SK-N-SH (cell line): Measurements from ENCODE around the gene SLC17A1. TPM values are rescaled to one million over a fixed set of nuclear protein-coding genes. Genes with fewer than 3 reads are reported as not detected.

Source experiments
- CTCF ChIA-PET: fragments of 300-600, 350-600 bp; formaldehyde crosslinking; extraction: SDS; loops from one replicate; lab custom pipeline; 2021; lab: Yijun Ruan, JAX
- POLR2A ChIA-PET: fragments of 350-600 bp; sonication (Branson Sonifier 250); formaldehyde crosslinking; extraction: SDS; loops from one replicate; lab custom pipeline; 2020; ENCODE audit warnings: antibody characterized with exemption, inconsistent platforms; lab: Yijun Ruan, JAX
- DNase-seq: peaks from one replicate; pipeline ENCODE4 v3.0.0; 2012
- H2AFZ ChIP-seq: fragments of 200-600 bp; sonication (generic); 2 replicates; pipeline ENCODE4 v1.8.1; 2016; ENCODE audit warnings: antibody characterized with exemption, mild to moderate bottlenecking, low read depth
- H3F3A ChIP-seq: fragments of 200-600 bp; sonication (generic); replicated peaks from 2 replicates; pipeline ENCODE3; 2016; ENCODE audit warnings: antibody characterized with exemption, mild to moderate bottlenecking; ENCODE audit not compliant: insufficient read depth
- H3K27ac ChIP-seq, 2 experiments: fragments of 200-500 bp in 1 of 2; fragments of 200-600 bp in 1 of 2; sonication (Bioruptor generic) in 1 of 2; sonication (generic), shearing (Covaris generic) in 1 of 2; 2 replicates each; pipeline versions ENCODE4 v1.5.1 to v1.6.1; 2014 to 2016; ENCODE audit warnings: low read depth in 2 of 2, inconsistent platforms in 1 of 2, low read length in 1 of 2, mild to moderate bottlenecking in 1 of 2, mixed read lengths in 1 of 2
- H3K27me3 ChIP-seq: fragments of 200-600 bp; sonication (generic), shearing (Covaris generic); 2 replicates; pipeline ENCODE4 v1.6.1; 2016; ENCODE audit warnings: mixed run types; ENCODE audit not compliant: insufficient read depth
- H3K36me3 ChIP-seq, 2 experiments: fragments of 200-500 bp in 1 of 2; fragments of 200-600 bp in 1 of 2; sonication (Bioruptor generic) in 1 of 2; sonication (generic) in 1 of 2; replicated peaks in 1 of 2; 2 replicates each; pipeline versions ENCODE3 to v1.5.1; 2014 to 2016; ENCODE audit warnings: low read length in 1 of 2, mild to moderate bottlenecking in 1 of 2; ENCODE audit not compliant: insufficient read depth in 2 of 2, control insufficient read depth in 1 of 2
- H3K4me1 ChIP-seq, 2 experiments: fragments of 200-500 bp in 1 of 2; fragments of 200-600 bp in 1 of 2; sonication (Bioruptor generic) in 1 of 2; sonication (generic), shearing (Covaris generic) in 1 of 2; 2 replicates each; pipeline versions ENCODE4 v1.5.1 to v1.6.1; 2014 to 2016; ENCODE audit warnings: low read depth in 1 of 2, low read length in 1 of 2, mixed run types in 1 of 2; ENCODE audit not compliant: insufficient read depth in 2 of 2, control insufficient read depth in 1 of 2
- H3K4me2 ChIP-seq: fragments of 200-600 bp; sonication (generic), shearing (Covaris generic); 2 replicates; pipeline ENCODE4 v1.6.1; 2017; ENCODE audit warnings: mixed run types
- H3K4me3 ChIP-seq, 2 experiments: fragments of 200-500 bp in 1 of 2; fragments of 200-600 bp in 1 of 2; sonication (Bioruptor generic) in 1 of 2; sonication (generic), shearing (Covaris generic) in 1 of 2; 2 replicates each; pipeline versions ENCODE4 v1.5.1 to v1.8.1; 2014 to 2016; ENCODE audit warnings: low read depth in 2 of 2, inconsistent platforms in 1 of 2, low read length in 1 of 2, mild to moderate bottlenecking in 1 of 2, mixed read lengths in 1 of 2, moderate library complexity in 1 of 2
- H3K79me2 ChIP-seq: fragments of 200-600 bp; sonication (generic); 2 replicates; pipeline ENCODE4 v1.8.1; 2017; ENCODE audit warnings: mild to moderate bottlenecking; ENCODE audit not compliant: insufficient read depth
- H3K9ac ChIP-seq: fragments of 200-600 bp; sonication (generic); 2 replicates; pipeline ENCODE4 v1.6.1; 2017; ENCODE audit warnings: mixed run types
- H3K9me2 ChIP-seq: fragments of 200-600 bp; sonication (generic); 2 replicates; pipeline ENCODE4 v1.6.1; 2017; ENCODE audit warnings: mixed run types
- H3K9me3 ChIP-seq: fragments of 200-600 bp; sonication (generic); 2 replicates; pipeline ENCODE4 v1.6.1; 2017; ENCODE audit warnings: mixed run types, mild to moderate bottlenecking, moderate library complexity
- H4K20me1 ChIP-seq: fragments of 200-600 bp; sonication (generic); 2 replicates; pipeline ENCODE4 v1.6.1; 2017; ENCODE audit warnings: mild to moderate bottlenecking, mixed run types; ENCODE audit not compliant: insufficient read depth
- CTCF ChIP-seq: fragments of 200-600 bp; sonication (generic); IDR thresholded peaks from 2 replicates; pipeline ENCODE4 v1.6.1; 2017; ENCODE audit warnings: antibody characterized with exemption, mild to moderate bottlenecking, moderate library complexity
- EZH2phosphoT487 ChIP-seq: fragments of 200-600 bp; sonication (generic); IDR thresholded peaks from 2 replicates; pipeline ENCODE4 v1.6.1; 2017; ENCODE audit warnings: low read depth, mixed run types, mild to moderate bottlenecking, antibody characterized with exemption, moderate library complexity, borderline replicate concordance
- FOSL2 ChIP-seq: IDR thresholded peaks from 2 replicates; pipeline ENCODE4 v1.4.0; 2012; ENCODE audit warnings: low read depth, mild to moderate bottlenecking, moderate library complexity, borderline replicate concordance
- FOXM1 ChIP-seq: IDR thresholded peaks from 2 replicates; pipeline ENCODE4 v1.4.0; 2012; ENCODE audit warnings: low read depth, mild to moderate bottlenecking
- JUND ChIP-seq: IDR thresholded peaks from 2 replicates; pipeline ENCODE4 v1.4.0; 2012
- MEF2A ChIP-seq: IDR thresholded peaks from 2 replicates; pipeline ENCODE4 v1.4.0; 2012; ENCODE audit warnings: low read depth, borderline replicate concordance
- PBX3 ChIP-seq: IDR thresholded peaks from 2 replicates; pipeline ENCODE4; 2012
- POLR2AphosphoS5 ChIP-seq: IDR thresholded peaks from 2 replicates; pipeline ENCODE4 v1.6.1; 2012; ENCODE audit warnings: low read depth, low read length
- RXRA ChIP-seq: IDR thresholded peaks from 2 replicates; pipeline ENCODE4 v1.4.0; 2012; ENCODE audit warnings: low read depth, mild to moderate bottlenecking, borderline replicate concordance
- SIN3A ChIP-seq: IDR thresholded peaks from 2 replicates; pipeline ENCODE4 v1.6.1; 2012; ENCODE audit warnings: low read depth, mild to moderate bottlenecking, low read length, moderate library complexity, borderline replicate concordance
- SMC3 ChIP-seq: IDR thresholded peaks from 2 replicates; pipeline ENCODE4 v1.6.1; 2012; ENCODE audit warnings: low read depth, low read length, improper control_type of control experiment
- USF1 ChIP-seq: IDR thresholded peaks from 2 replicates; pipeline ENCODE4 v1.4.0; 2012; ENCODE audit warnings: low read depth, borderline replicate concordance
- YY1 ChIP-seq: IDR thresholded peaks from 2 replicates; pipeline ENCODE4 v1.4.0; 2012; ENCODE audit warnings: low read depth, mild to moderate bottlenecking
- WGBS: methylation state at CpG from one replicate; pipeline ENCODE4 v1.1.6; 2017; ENCODE audit warnings: low lambda C conversion rate; 5-methylcytosine and 5-hydroxymethylcytosine counted together
- polyA plus RNA-seq, 3 experiments: library from polyadenylated mRNA; depleted of rRNA; stranded (reverse); fragments of >200 nt; gene quantifications; 2 replicates each; pipeline ENCODE4 v1.2.3, GENCODE V29; 2012

SLC17A1 gene
- polyA plus RNA-seq, 1 of the 3 experiments (the other 2 are of a cell fraction): not detected

- no peak overlapping the region for H2AFZ ChIP-seq
- no peak overlapping the region for H3K9ac ChIP-seq
- no peak for DNase-seq
- H3K27me3 ChIP-seq: no peaks in the 10 kb centered on the region
- no peaks in the 10 kb centered on the region for H3K36me3 ChIP-seq
- no peak overlapping the region for H3K4me3 ChIP-seq
- no peaks in the 10 kb centered on the region for H3F3A ChIP-seq
- 56% methylated on average over 7 of the region's 8 CpGs for WGBS
- no peaks in the 10 kb centered on the region for H3K9me2 ChIP-seq
- H3K4me2 ChIP-seq: no peak overlapping the region
- no peaks in the 10 kb centered on the region for H3K4me1 ChIP-seq
- no peaks in the 10 kb centered on the region for H4K20me1 ChIP-seq
- ChIA-PET CTCF (no interaction called here), POLR2A (no interaction called here)
- TF ChIP-seq FOXM1: no peak
- H3K9me3 ChIP-seq: no peaks in the 10 kb centered on the region
- H3K27ac ChIP-seq: no peak overlapping the region
- no peaks in the 10 kb centered on the region for H3K79me2 ChIP-seq
Measured at GRCh38 chr6:25835442-25836283, 3.8 kb upstream of the SLC17A1 start.

GRCh38 chr6:25834950-25835349, 3.1 kb upstream of the SLC17A1 start:
- Histone ChIP-seq H3K9ac (no peak overlapping the region), H3K4me3 (no peak overlapping the region), H3K27ac (no peak overlapping the region), H3K79me2 (no peaks in the 10 kb centered on the region), H3K27me3 (no peaks in the 10 kb centered on the region), H3K4me1 (no peaks in the 10 kb centered on the region), H3K4me2 (no peak overlapping the region), H4K20me1 (no peaks in the 10 kb centered on the region), H3F3A (no peaks in the 10 kb centered on the region), H3K36me3 (no peaks in the 10 kb centered on the region), H3K9me3 (no peaks in the 10 kb centered on the region), H3K9me2 (no peaks in the 10 kb centered on the region), H2AFZ (no peak overlapping the region)
- ChIA-PET POLR2A (no interaction called here), CTCF (no interaction called here)
- no peak for TF ChIP-seq JUND
- DNase-seq: no peak
- WGBS: 35% methylated on average over 1 of the region's 1 CpG

- Histone ChIP-seq H3K9me3 (no peaks in the 10 kb centered on the region), H3K79me2 (no peaks in the 10 kb centered on the region), H3K27me3 (no peaks in the 10 kb centered on the region), H3K4me2 (no peak overlapping the region), H3F3A (no peaks in the 10 kb centered on the region), H2AFZ (no peak overlapping the region), H3K9me2 (no peaks in the 10 kb centered on the region), H3K36me3 (no peaks in the 10 kb centered on the region), H4K20me1 (no peaks in the 10 kb centered on the region), H3K9ac (no peak overlapping the region), H3K27ac (no peak overlapping the region), H3K4me1 (no peaks in the 10 kb centered on the region), H3K4me3 (no peak overlapping the region)
- ChIA-PET CTCF (no interaction called here), POLR2A (no interaction called here)
- no peak for DNase-seq
- TF ChIP-seq CTCF (no peak), SMC3 (no peak), RXRA (no peak), MEF2A (no peak), JUND (no peak), EZH2phosphoT487 (no peak), USF1 (no peak), PBX3 (no peak), SIN3A (no peak), YY1 (no peak), FOSL2 (no peak), POLR2AphosphoS5 (no peak), FOXM1 (no peak)
Measured at GRCh38 chr6:25833136-25833535, 1.3 kb upstream of the SLC17A1 start.
